8988T (cell line): ENCODE measurements around the gene FAM20A.
"Not testable (repeated sequence)": the region's sequence is repeated elsewhere in the genome, so short reads cannot be mapped to it uniquely, and the experiment has no call there.

Source experiments
- DNase-seq: peaks from one replicate; pipeline ENCODE4 v3.0.0; 2011

Gene FAM20A

DNA sequence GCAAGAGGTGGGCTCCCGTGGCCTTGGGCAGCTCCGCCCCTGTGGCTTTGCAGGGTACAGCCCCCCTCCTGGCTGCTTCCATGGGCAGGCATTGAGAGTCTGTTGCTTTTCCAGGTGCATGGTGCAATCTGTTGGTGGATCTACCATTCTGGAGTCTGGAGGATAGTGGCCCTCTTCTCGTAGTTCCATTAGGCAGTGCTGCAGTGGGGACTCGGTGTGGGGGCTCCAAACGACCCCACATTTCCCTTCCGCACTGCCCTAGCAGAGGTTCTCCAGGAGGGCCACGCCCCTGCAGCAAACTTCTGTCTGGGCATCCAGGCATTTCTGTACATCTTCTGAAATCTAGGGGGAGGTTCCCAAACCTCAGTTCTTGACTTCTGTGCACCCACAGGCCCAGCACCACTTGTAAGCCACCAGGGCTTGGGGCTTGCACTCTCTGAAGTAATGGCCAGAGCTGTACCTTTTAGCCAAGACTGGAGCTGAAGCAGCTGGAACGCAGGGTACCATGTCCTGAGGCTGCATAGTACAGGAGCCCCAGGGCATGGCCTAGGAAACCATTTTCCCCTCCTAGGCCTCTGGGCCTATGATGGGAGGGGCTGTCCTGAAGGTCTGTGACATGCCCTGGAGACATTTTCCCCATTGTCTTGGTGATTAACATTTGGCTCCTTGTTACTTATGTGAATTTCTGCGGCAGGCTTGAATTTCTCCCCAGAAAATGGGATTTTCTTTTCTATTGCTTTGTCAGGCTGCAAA, 82.9 kb downstream of the FAM20A start:
- no peak for DNase-seq

DNA sequence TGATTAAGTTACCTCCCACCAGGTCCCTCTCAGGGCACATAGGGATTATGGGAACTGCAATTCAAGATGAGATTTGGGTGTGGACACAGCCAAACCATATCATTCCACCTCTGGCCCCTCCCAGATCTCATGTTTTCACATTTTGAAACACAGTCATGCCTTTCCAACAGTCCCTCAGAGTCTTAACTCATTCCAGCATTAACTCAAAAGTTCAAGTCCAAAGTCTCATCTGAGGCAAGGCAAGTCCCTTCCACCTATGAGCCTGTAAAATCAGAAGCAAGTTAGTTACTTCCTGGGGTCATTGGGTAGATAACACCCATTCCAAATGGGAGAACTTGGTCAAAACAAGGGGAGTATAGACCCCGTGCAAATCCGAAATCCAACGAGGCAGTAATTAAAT, 83.6 kb downstream of the FAM20A start:
- not testable (repeated sequence) for DNase-seq

DNA sequence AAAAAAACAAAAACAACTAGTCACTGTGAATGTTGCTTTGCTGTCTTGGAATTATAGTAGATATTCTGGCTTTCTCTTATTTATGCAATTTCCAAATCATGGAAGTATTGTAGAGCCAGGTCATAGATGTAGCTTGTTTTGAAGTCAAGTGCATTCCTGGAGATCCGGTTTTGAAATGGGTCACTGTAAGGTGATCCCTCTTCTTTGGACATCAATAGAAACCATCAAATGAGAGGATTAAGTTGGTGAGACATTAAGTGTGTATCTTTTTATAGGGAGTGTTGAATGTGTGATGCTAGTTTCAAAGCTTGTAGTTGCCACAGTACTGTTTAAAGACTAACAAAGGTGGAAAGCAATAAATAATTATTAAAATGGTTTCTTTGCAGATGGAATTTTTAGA, 84.4 kb downstream of the FAM20A start:
- no peak for DNase-seq

DNA sequence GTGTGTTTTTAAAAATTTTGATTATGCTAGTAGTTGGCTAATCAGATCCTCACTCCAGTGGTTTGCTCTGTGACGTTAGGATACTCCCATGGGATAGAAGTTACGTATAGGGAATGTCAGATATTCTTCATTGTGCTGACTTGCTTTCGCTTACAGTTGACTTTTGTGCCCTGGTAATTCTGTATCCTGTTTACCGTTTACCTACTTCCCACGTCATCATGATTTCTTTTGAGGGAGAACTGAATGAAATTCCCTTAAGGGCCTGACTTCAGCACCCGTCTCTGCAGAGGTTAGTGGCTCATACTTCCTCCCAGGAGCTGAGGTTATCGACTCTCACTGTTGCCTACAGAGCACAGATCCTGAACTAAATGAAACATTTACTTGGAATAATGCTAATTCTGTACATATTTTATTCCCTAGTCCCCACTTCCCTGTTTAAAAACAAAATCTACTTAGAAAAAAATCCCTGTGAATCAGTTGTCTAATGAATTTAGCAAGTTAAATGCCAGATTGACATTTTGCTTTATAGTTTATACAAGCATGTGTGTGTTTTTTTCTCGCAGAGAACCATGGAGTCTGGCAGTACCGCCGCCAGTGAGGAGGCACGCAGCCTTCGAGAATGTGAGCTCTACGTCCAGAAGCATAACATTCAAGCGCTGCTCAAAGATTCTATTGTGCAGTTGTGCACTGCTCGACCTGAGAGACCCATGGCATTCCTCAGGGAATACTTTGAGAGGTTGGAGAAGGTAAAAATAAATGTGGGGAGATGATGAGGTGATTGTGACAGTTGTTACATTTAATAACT, 86.1 kb downstream of the FAM20A start:
- no peak for DNase-seq

DNA sequence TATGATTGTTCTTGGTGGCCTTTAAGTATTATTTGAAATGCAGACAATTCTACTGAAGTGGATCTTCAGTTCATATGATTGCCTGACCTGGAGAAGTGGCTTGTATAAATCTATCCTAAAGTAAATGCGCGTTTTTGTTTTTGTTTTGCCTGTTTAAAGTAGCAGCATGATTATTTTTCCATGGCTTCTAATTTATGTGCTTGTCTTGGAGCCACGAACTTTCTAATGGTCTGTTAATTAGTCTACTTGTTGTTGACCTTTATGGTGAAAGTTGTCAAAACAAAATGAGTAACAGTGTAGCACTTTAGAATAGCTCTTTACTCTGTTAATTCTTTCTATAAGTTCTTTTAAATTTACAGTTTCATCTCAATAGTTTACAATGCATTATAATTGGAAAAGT, 87.2 kb downstream of the FAM20A start:
- no peak for DNase-seq

DNA sequence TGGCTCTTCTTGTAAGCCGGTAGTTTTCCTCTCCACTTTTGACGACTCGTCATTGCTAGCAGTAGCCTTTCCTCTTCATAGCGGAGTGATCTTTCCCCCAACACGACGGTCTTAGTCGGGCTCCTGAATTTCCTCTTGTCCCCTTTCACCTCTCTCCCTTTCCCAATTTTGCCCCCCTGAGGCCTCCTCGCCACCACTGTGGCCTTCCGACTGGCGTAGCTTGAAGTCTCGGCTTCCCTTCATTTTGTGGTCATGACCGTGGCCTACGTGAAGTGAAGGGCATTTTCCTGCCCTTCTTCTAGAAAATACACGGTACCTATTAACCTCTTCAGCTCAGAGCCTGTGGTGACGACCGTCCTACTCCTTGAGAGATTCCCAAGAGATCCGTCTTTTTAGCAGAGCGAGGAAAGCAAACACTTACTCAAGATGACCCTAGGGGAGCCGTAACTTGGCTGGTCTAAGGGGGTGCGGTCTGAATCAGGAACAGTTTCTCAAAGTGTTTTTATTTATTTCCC, 88.2 kb downstream of the FAM20A start:
- DNase-seq: no peak

DNA sequence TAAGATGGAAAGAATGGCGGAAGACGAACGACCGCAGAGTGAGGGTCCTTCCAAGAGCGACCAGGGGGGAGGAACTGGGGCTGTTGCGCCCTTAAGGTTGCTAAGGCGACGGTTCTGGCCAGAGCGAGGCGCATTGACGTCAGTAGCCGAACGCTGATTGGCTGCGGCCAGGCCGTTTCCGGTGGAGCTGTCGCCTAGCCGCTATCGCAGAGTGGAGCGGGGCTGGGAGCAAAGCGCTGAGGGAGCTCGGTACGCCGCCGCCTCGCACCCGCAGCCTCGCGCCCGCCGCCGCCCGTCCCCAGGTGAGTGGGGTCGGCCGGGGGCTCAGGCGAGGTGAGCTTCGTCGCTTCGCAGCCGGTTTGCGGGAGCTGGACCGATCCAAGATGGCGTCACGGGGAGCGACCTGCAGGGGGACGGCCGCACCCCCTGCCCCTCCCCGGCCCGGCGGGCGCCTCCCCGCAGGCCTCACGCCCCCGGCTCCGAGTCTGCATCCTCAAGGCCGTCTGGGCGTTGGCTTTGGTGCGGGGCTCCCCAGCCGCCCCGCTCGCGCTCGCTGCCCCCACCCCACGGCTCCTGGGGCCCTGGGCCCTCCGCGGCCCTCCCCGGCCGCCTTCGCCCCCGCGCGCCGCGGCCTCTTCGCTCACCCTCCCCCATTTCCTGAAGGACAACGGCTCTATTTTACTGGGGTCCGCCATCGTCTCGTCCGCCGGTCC, 88.8 kb downstream of the FAM20A start, which contains the start of gene PRKAR1A:
TSS of gene PRKAR1A (plus strand) at position 184 of the 713 bp plus-strand sequence. CDS start 2,970 bp downstream, outside the sequence.
- peak; percentile 79 for DNase-seq

DNA sequence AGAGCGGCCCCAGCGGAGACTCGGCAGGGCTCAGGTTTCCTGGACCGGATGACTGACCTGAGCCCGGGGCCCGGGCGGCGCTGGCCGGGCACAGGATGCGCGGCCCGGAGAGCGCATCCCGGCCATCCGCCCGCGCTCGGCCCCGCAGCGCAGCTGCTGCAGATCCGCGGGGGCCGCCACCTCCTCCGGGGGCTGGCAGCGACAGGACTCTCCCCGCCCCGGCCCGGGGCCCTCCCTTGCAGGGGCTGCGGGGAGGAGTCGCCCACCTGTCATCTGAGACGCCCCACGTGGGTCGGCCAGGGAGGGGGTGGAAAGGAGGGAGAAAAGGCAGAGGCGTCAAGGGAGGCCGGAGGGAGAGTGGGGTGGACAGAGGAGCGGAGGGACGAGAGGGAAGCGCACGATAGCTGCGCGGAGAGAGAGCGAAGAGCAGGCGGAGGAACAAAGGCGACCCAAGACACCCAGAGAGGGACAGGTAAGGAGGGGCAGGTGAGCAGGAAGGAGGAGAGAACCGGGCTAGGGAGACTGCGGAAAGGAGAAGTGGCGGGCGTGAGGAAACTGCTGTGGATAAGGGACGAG, 89.4 kb downstream of the FAM20A start:
- DNase-seq: peak; percentile 51

DNA sequence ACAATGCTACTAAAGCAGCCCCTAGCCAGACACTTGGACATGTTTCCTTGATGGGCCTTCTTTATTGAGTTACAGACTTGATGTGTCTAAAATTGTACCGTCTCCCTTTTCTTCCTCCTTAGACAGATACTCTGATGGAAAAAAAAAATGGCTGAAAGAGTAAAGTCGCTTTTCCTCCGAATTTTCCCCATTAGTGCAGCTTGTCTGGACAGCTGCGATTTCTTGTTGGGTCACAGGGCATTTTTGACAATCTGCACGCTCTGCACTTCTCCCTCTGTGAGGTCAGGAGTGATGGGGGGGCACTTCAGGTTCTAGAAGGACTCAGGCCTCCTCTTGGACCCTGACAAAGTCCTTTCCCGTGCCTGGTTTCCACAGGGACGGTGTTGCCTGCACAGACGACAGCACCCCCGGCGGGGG, 89.9 kb downstream of the FAM20A start:
- no peak for DNase-seq

DNA sequence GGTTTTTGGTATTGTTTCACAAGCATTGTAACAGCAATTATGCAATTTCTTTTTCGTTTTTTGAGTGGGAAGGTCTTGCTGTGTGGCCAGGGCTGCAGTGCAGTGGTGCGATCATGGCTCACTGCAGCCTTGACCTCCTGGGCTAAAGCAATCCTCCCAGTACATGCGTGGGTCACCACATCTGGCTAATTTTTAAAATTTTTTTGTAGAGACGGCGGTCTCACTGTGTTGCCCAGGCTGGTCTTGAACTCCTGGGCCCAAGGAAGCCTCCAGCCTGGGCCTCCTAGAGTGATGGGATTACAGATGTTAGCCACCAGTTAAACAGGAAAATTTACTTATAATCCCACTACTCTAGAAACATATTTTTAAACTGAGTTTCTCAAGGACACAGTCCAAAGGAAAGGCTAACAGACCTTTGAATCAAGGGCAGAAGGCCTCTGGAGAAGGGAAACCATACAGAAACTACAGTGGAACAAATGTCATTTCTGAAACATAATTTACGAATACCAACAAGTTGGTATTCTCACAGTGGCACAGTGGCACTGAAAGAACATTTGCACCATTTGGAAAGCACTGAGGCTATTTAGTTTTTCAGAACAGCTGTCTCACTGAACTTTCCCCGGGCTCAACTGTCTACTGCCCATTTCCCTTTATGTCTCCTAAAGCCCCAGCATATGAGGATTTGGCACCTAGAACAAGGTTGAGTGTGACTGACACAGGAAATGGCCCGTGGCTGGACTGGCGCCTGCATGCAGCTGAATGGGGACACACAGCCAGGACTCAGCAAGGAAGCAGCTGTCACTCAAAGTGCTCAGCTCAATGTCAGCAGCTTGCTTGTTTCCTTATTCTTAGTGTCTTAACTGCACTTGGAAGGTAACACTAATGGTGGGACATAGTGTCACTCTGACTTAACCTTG, 91.8 kb downstream of the FAM20A start:
- no peak for DNase-seq

DNA sequence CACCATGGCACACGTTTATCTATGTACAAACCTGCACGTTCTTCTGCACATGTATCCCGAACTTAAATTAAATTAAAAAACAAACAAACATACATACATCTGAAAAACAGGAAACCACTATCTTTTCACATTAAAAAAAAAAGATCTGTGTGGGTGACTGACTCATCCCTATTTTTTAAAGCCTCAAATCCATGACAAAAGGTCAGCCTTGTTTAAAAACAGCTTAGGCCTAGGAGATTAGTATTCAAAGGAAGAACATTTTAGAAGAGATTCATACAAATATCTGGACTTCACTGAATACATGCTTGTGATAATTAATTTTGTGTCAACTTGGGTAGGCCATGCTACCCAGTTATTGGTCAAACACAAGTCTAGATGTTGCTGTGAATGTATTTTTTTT, 93.6 kb downstream of the FAM20A start:
- no peak for DNase-seq

DNA sequence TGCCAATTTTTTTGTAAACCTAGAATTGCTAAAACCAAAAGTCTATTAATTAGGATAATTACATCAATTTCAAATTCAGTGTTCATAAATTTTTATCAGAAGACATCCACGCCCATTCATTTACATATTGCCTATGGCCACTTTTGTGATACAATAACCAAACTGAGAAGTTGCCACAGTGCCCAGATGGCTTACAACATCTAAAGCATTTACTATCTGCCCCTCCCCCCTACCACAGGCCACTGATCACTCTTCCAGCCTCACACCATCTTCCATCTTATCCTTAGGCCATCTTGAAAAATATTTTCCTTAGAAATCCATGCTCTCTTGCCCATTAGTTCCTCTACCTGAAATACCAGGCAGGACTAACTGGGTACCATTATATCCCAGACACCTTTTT, 95.2 kb downstream of the FAM20A start:
- no peak for DNase-seq

DNA sequence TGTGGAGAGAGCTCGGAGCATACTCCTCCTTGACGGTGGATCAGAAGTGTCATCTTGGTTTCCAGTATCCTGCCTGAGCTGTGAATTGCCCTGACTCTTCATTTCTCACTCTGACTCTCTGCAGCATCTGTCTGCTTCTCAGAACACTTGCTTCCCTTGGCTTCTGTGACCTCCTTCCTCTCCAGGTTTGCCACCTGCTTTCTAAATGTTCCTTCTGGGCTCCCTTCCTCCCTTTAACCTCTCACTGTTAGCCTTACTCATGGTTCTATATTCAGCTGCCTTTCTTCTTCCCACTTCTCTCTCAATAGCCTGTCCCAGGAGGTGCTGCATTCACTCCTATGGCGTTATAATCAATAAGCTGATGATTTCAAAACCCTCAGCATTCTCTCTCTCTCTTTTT, 100.1 kb downstream of the FAM20A start:
- DNase-seq: no peak

DNA sequence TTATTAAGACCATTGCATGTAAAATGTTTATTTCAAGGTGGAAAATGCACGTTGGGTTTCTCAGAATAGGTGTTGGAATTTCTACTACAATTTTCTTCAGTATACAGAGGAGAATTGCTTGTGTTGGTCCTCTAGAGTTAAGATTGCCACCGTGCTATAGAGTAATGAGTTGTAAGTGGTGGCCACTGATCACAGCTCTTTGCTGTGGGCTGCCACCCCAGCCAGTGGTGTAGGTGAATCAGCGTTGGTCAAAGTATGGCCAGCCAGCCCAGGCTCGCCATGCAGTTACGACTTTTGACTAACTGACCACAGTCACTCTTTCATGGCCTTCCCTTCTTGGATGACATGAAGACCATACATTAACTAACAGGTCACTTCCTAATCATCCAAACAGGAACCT, 101.6 kb downstream of the FAM20A start:
- no peak for DNase-seq

DNA sequence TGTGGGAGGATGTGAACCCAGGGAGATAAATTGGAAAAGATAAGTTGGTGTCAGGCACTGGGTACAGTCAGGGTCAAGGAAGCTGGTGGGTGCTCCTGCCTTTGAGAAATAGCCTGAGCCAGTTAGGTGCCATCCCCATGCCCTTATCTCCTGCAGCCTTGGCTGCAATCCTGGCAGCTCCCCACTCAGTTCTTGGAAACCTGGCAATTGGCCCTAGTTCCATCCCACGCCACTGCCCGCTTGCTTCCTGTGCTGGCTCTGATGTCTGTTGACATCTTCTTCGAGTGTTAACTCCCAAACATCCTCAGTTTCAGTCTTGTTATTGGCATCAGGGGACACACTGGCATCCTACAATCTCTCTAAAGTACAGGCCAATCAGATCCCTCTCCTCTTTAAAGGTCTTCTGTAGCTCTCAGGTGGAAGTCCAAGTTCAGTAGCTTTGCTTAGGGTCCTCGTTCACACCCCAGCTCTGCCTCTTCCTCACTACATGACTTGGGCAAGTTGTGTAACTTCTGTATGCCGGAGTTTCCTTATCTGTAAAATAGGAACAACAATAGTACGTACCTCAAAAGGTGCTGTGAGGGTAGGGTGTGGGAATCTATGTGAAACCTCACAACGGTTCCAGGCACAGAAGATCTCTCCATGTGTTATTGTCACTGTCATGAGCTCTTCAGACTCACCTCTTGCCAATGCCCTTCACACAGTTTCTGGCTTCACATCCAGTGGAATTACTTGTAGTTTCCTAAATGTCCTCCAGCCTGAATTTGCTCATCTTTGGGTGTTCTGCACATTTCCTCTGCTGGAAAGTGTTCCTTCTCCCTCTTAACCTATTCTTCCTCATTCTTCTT, 102.5 kb downstream of the FAM20A start:
- DNase-seq: no peak

DNA sequence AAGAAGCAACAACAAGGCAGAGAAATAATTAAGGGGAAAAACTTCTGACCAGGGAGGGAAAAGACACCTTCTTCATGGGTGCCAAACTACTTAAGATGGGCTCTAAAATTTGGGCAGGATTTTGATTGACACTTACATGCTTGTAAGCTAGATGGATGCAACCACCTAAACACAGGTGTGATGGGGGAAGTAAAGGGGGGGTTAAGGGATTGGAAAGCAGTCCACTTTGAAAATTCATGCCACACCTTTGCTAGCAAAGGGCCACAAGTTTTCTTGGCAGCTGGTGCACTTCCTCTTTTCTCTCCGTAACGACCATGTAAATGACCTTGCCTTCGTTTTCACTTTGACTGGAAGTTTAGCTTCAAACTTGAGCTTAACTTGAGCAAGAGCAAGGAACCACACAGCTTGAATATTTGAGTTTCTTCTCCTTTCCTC, 103.3 kb downstream of the FAM20A start:
- no peak for DNase-seq

DNA sequence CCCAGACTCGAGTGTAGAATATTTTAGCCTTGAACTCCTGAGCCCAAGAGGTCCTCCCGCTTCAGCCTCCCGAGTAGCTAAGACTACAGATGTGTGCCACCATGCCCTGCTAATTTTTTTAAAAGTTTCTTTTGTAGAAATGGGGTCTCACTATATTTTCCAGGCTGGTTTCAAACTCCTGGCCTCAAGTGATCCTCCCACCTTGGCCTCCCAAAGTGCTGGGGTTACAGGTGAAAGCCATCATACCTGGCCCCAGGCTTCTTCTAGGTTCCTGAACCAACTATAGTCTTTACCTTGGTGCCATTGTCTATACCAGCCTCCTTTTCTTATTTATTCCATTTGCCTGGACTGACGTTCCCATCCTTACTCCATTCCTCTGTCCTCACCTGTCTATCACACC, 106.1 kb downstream of the FAM20A start:
- DNase-seq: no peak

DNA sequence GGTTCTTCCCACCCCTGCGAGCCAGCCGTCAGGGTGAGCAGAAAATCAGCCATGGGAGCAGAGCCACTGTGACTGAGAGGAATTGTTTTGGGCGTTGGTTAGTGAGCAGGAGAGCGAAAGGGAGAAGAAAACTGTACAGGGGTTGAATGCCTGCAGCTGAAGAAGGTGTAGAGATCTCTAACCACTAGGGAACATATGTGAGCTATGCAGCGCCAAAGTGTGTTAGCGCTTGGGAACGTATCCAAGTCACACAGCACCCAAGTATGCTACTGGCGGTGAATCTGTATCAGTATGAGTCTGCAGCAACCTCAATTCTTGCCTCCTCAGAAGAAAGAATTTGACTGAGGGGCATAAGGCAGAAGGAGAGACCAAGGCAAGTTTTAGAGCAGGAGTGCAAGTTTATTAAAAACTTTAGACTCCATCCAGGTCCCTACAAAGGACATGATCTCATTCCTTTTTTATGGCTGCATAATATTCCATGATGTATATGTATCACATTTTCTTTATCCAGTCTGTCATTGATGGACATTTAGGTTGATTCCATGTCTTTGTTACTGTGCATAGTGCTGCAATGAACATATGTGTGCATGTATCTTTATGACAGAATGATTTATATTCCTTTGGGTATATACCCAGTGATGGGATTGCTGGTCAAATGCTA, 108.6 kb downstream of the FAM20A start:
- DNase-seq: not testable (repeated sequence)

DNA sequence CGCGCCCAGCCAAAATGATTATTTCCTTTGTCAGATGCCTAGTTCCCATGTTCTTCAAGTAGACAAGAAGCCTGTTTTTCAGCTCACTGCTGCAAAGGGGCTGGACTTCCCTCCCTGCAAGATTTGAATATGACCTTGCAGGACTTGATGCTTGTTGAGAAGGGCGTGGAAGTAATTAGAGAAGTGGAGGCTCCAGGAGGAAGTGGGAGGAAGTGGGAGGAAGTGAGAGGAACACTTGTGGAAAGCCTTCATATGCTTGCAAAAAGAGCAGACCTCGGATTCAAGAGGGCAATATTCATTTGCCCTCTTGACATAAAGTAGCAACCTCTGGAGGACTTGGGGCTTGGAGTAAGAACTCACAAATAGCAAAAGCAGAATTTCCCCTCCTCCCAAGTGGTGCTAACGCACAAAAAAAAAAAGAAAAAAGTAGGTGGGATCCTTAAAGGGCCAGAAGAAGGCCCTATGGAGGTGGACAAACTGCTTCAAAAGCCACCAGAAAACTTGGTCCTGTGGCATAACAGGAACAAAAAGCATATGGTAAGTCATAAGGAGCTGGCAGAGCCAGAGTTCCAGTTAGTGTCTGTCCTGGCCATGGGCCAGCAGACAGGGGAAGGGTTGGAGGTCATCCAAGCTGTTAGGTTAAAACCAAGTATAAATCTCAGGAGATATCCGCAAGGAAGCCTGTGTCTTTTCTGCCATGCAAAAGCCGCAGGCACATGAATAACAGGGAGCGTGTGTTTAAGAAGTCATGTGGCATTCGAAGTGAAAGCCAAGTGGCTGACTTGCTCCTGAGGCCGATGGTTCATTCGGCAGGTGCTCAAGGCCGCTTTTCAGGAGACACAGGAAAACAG, 109.6 kb downstream of the FAM20A start:
- no peak for DNase-seq
